Astrocyte of the cerebellum (primary cell): ENCODE results near the gene ZNF223.

Experiments used
- DNase-seq: peaks from one replicate; pipeline ENCODE4 v3.0.0-alpha.2; 2011; ENCODE audit warnings: low read depth
- H3K4me3 ChIP-seq: 2 replicates; pipeline ENCODE4 v1.5.1; 2011; ENCODE audit warnings: mild to moderate bottlenecking, low read depth, low read length, moderate library complexity
- in situ Hi-C: cut with HindIII; loops from 2 replicates; pipeline ENCODE4 v1.10.0; 2017; ENCODE audit warnings: low sequenced_read_pairs
- TF ChIP-seq, protein P1 (sequence below): IDR thresholded peaks from 2 replicates; pipeline ENCODE4 v1.5.1; 2012; ENCODE audit warnings: low read length, low read depth, moderate library complexity, mild to moderate bottlenecking; ENCODE audit errors: missing control alignments

Gene ZNF223

DNA sequence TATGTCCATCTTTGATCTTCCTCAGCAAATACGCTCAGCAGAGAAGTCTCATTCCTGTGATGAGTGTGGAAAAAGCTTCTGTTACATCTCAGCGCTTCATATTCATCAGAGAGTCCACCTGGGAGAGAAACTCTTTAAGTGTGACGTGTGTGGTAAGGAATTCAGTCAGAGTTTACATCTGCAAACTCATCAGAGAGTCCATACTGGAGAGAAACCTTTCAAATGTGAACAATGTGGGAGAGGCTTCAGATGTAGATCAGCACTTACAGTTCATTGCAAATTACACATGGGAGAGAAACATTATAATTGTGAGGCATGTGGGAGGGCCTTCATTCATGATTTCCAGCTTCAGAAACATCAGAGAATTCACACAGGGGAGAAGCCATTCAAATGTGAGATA, 14.5 kb downstream of the ZNF223 start:
- in situ Hi-C loops, result no loop called here
- H3K4me3 ChIP-seq, result no peak overlapping the region
- TF ChIP-seq, protein P1, sequence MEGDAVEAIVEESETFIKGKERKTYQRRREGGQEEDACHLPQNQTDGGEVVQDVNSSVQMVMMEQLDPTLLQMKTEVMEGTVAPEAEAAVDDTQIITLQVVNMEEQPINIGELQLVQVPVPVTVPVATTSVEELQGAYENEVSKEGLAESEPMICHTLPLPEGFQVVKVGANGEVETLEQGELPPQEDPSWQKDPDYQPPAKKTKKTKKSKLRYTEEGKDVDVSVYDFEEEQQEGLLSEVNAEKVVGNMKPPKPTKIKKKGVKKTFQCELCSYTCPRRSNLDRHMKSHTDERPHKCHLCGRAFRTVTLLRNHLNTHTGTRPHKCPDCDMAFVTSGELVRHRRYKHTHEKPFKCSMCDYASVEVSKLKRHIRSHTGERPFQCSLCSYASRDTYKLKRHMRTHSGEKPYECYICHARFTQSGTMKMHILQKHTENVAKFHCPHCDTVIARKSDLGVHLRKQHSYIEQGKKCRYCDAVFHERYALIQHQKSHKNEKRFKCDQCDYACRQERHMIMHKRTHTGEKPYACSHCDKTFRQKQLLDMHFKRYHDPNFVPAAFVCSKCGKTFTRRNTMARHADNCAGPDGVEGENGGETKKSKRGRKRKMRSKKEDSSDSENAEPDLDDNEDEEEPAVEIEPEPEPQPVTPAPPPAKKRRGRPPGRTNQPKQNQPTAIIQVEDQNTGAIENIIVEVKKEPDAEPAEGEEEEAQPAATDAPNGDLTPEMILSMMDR, result no peak
- DNase-seq, result no peak

DNA sequence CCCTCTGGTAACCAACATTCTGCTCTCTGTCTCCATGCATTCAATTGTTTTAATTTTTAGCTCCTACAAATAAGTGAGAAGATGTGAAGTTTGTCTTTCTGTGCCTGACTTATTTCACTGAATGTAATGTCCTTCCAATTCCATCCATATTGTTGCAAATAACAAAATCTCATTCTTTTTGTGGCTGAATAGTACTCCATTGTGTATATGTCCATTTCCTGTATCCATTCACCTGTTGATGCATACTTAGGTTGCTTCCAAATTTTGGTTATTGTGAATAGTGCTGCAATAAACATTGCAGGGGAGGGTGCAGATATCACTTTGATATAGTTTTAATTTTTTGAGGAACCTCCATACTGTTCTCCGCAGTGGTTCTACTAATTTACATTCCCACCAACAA, 17.6 kb downstream of the ZNF223 start:
- in situ Hi-C loops, result no loop called here
- no peak for DNase-seq
- TF ChIP-seq, protein P1, result no peak
- H3K4me3 ChIP-seq, result no peak overlapping the region

DNA sequence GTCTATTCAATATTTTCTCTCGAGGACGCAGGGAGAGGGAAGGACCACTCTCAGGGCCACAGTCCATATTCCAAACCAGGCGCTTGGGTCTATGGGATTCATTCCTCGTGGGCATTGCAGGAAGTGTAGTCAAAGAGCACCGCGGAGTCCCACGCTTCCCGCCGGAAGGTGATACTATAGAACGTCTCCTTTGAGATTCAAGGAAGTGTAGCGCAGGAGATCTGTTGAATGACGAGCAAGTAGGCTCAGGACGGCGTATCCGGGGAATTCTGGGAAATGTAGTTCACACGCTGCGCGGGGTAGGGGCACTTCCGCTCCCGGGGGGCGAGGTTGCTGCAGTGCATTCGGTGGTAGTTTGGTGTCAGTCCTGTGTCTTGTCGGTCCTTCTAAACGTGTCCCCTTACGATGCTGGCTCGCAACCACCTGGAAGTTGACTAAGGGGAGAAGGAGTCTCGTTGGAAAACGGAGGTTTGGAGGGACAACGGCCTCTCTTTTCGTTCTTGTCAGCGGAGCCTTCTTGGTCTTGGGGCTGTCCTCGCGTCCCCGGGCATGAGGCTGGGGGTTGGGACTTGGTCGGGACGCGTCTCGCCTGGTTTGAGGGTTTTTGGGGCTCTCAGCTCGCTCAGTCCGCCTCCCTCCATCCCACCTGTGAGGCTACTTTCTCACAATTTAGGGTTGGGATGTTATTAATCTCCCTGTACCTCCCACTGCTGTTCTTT, 20.1 kb downstream of the ZNF223 start, which contains the start of gene ZNF284:
TSS of gene ZNF284 (plus strand) at position 336 of the 719 bp plus-strand sequence. CDS start 4,231 bp downstream, outside the sequence.
- in situ Hi-C loops, result no loop called here
- peak; percentile 60 for DNase-seq
- TF ChIP-seq, protein P1, result no peak
- H3K4me3 ChIP-seq, result peak within 1 kb of the TSS; percentile 82

DNA sequence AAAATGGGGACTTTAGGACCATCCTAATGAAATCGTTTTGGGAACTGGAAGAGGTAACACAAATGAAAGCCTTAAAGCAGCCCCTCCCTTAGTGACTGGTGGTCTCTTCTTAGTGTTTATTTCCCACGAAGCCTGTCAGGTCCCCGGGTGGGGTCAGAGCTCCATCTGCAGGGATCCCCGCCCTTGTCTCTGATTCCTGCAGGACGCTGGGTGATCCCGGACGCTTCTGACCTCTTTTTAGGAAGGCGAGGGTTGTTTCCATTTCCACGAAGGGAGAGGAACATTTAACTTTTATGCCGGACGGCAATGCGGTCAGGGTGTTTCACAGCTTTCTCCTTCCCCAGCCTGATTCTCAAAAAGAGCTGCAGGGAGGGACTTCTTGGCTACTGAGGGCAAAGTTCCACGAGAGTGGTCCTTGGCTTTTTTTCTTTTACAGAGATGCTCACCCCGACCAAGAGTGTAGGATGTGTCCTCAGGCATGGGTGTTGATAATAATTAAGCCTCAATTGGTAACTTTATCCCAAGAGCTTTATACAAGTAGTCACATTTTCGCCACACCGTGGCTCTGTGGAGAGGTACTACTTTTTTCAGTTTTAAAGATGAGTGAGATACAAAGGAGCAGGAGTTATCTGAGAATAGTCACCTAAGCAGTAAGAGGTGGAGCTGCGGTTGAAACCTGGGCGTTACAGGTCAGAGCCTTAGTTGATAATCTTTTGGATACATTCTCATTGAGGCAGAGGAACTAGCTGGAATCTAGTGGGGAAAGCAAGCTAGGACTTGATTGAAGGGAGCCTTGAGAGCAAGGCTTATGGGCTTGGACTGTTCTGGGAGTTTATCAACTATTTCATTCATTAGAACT, 20.9 kb downstream of the ZNF223 start:
- in situ Hi-C loops, result no loop called here
- TF ChIP-seq, protein P1, result no peak
- no peak for DNase-seq

DNA sequence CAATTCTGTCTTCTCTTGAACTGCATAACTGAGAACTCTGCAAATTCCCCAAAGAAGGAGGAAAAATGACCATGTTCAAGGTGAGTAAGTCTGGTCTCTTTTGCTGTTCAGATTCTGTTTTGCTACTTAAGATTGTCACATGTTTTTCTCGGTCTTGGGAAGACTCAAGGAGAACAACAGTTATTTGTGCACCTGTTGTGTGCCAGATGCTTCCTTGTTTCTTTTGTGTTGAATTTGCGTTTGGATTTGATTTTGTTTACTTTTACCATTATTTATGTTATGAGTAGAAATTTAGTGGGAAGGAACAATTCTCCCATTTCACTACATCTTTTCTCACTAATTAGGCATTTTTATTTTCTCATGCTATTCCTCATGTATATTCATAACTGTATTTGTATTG, 24.5 kb downstream of the ZNF223 start:
- in situ Hi-C loops, result no loop called here
- TF ChIP-seq, protein P1, result no peak

More for the DNA sequence above, 20.9 kb downstream of the ZNF223 start:
- peak overlapping the region; percentile 82 for H3K4me3 ChIP-seq

DNA sequence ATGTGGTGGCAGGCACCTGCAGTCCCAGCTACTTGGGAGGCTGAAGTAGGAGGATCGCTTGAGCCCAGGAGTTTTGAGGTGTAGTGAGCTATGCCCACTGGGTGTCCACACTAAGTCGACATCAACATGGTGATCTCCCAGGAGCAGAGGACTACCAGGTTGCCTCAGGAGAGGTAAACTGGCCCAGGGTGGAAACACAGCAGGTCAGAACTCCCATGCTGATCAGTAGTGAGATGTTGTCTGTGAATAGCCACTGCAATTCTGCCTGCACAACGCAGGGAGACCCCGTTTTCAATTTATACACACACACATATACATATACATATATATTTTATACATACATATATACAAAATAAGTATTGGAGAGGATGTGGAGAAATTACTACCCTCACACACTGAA, 40.3 kb downstream of the ZNF223 start:
- DNase-seq, result no peak
- in situ Hi-C loops, result no loop called here
- TF ChIP-seq, protein P1, result no peak
- no peak overlapping the region for H3K4me3 ChIP-seq

More for the DNA sequence above, 24.5 kb downstream of the ZNF223 start:
- no peak overlapping the region for H3K4me3 ChIP-seq
- no peak for DNase-seq
